Measurements from ENCODE around the gene KMT2B. TPM values are rescaled to one million over a fixed set of nuclear protein-coding genes. Genes with fewer than 3 reads are reported as not detected.

Gene KMT2B
- polyA plus RNA-seq, 2 of the 4 experiments (the other 2 are of a cell fraction): 17.8 to 39.4 TPM

- TF ChIP-seq E2F6 (IDR thresholded peaks at IDR 0.05; ENCODE audit: borderline replicate concordance, low read depth) (peak; percentile 92; the same call in 1 of the 2 replicates), USF2 (IDR thresholded peaks at IDR 0.05) (no peak), RAD21 (conservative IDR thresholded peaks at IDR 0.05 in 1 of 2, IDR thresholded peaks at IDR 0.05 in 1 of 2) (no peak), CBX2 (IDR thresholded peaks at IDR 0.05; ENCODE audit: borderline replicate concordance, low read depth) (no peak), NR3C1 (IDR thresholded peaks at IDR 0.05) (no peak), HDAC2 (IDR thresholded peaks at IDR 0.05) (no peak), EP300 (IDR thresholded peaks at IDR 0.05) (no peak), RFX5 (IDR thresholded peaks at IDR 0.05) (0 out of 2 replicates have a peak, but pooled peaks have one; percentile 36), RCOR1 (IDR thresholded peaks at IDR 0.05; ENCODE audit: low read depth, low read length) (no peak), FOXS1 (CRISPR knock-in tag; IDR thresholded peaks at IDR 0.05) (no peak), CBX8 (IDR thresholded peaks at IDR 0.05) (no peak), MAZ (IDR thresholded peaks at IDR 0.05; ENCODE audit: borderline replicate concordance, low read depth, low read length) (0 out of 2 replicates have a peak, but pooled peaks have one; percentile 9), KDM1A (IDR thresholded peaks at IDR 0.05; ENCODE audit: low read depth) (no peak), JUNB (IDR thresholded peaks at IDR 0.05) (no peak), PBX3 (IDR thresholded peaks at IDR 0.05) (no peak), ATOH8 (CRISPR knock-in tag; IDR thresholded peaks at IDR 0.05; ENCODE audit: low read depth) (no peak), BCL3 (IDR thresholded peaks at IDR 0.05) (peak; percentile 70; the same call in 2 of the 3 replicates)
Observed at GRCh38 chr19:35744430-35745327, 26.9 kb downstream of the KMT2B start (continued).

GRCh38 chr19:35745328-35746086 is 27.7 kb downstream of the KMT2B start, which contains the start of the genes PSENEN and U2AF1L4:
PSENEN (plus strand) TSS chr19:35745651; CDS start chr19:35745931, 280 bp downstream.
U2AF1L4 (minus strand) TSS chr19:35745418; CDS start chr19:35745391, 27 bp downstream.
- Histone ChIP-seq H3K4me2 (peak within 1 kb of the TSS; percentile 83), H3K9me3 (no peaks in the 10 kb centered on the region), H3K4me1 (peaks cover 35% of the 10 kb centered on the region), H3K4me3 (peak within 1 kb of the TSS; percentile 79), H3K27ac (peak within 1 kb of the TSS; percentile 93 to 97)
- ATAC-seq: peak; percentile 54 to 70
- peak; percentile 99 to 100 for DNase-seq (ENCODE audit: low read depth in 1 of 2, low spot score in 1 of 2)
- ChIA-PET POLR2A (interaction anchor here (0.6 to 1.7 kb wide), 15 partner anchors 12 to 745 kb away, joined by 3 to 10 read pairs (median 4); partner anchors contain the start of genes COX6B1, GRAMD1A, POLR2I and PROSER3), CTCF (interaction anchor here (0.5 to 3.8 kb wide), 22 partner anchors 8 to 235 kb away, joined by 3 to 29 read pairs (median 4); no protein-coding TSS in a partner anchor)
- 1% methylated on average over 40 of the region's 40 CpGs for WGBS (ENCODE audit: missing lambda C conversion rate)
- peak; percentile 99 for FAIRE-seq
- no peak for TF ChIP-seq CBX2 (IDR thresholded peaks at IDR 0.05; ENCODE audit: borderline replicate concordance, low read depth)
- no peak for TF ChIP-seq POLR2AphosphoS2 (conservative IDR thresholded peaks at IDR 0.05; ENCODE audit: low read length)
- TF ChIP-seq POLR2A (IDR thresholded peaks at IDR 0.05; ENCODE audit: low read length): peak; percentile 67
- peak; percentile 38; the same call in 1 of the 2 replicates for TF ChIP-seq KDM5A (IDR thresholded peaks at IDR 0.05)
- no peak for TF ChIP-seq MAZ (IDR thresholded peaks at IDR 0.05; ENCODE audit: borderline replicate concordance, low read depth, low read length)
- no peak for TF ChIP-seq ZC3H11A (IDR thresholded peaks at IDR 0.05)
- TF ChIP-seq HOXB13 (CRISPR knock-in tag; IDR thresholded peaks at IDR 0.05; ENCODE audit: low read depth): no peak
- TF ChIP-seq FOXS1 (CRISPR knock-in tag; IDR thresholded peaks at IDR 0.05): no peak
- TF ChIP-seq NR3C1 (IDR thresholded peaks at IDR 0.05): no peak
- TF ChIP-seq MYC (IDR thresholded peaks at IDR 0.05; ENCODE audit: borderline replicate concordance, low read length): 0 out of 2 replicates have a peak, but pooled peaks have one; percentile 1
- no peak for TF ChIP-seq GATA3 (IDR thresholded peaks at IDR 0.05; ENCODE audit: borderline replicate concordance)
- peak in 1 of 2 experiments; percentile 64; a peak in 1 of 4 replicates for TF ChIP-seq CEBPB (IDR thresholded peaks at IDR 0.05)
- TF ChIP-seq HOXA7 (CRISPR knock-in tag; IDR thresholded peaks at IDR 0.05): no peak
- no peak for TF ChIP-seq HOXB5 (CRISPR knock-in tag; IDR thresholded peaks at IDR 0.05)
- peak; percentile 4; the same call in 1 of the 2 replicates for TF ChIP-seq MAX (IDR thresholded peaks at IDR 0.05)

Measured in A549 (cell line).